Suprapubic skin (tissue), 4 donors: Measurements from ENCODE around the gene TRIM71. TPM values are rescaled to one million over a fixed set of nuclear protein-coding genes. Genes with fewer than 3 reads are reported as not detected.

ENCODE experiments used
- DNase-seq, 2 donors: peaks; one replicate each; pipeline ENCODE4 v3.0.0-alpha.2; 2019; ENCODE audit warnings: low spot score in 2 of 2
- H3K27ac ChIP-seq: fragments of 200-600 bp; sonication (generic); one replicate; pipeline ENCODE4 v1.5.1; 2019
- H3K27me3 ChIP-seq: fragments of 200-600 bp; sonication (generic); one replicate; pipeline ENCODE4 v1.5.1; 2019
- H3K36me3 ChIP-seq: fragments of 200-600 bp; sonication (generic); one replicate; pipeline ENCODE4 v1.5.1; 2019
- H3K4me1 ChIP-seq: fragments of 200-600 bp; sonication (generic); one replicate; pipeline ENCODE4 v1.5.1; 2019
- H3K4me3 ChIP-seq: fragments of 200-600 bp; sonication (generic); one replicate; pipeline ENCODE4 v1.5.1; 2019; ENCODE audit warnings: mild to moderate bottlenecking
- H3K9me3 ChIP-seq: fragments of 200-600 bp; sonication (generic); one replicate; pipeline ENCODE4 v1.5.1; 2019
- CTCF ChIP-seq, 2 donors: fragments of 200-600 bp in 1 of 2; fragments of 450-650 bp in 1 of 2; sonication (generic) in 1 of 2; IDR thresholded peaks; one replicate each; pipeline ENCODE4 v1.5.1; 2016 to 2019; ENCODE audit warnings: antibody characterized with exemption in 2 of 2, mild to moderate bottlenecking in 1 of 2, moderate library complexity in 1 of 2
- EP300 ChIP-seq: sonication (generic); formaldehyde crosslinking; IDR thresholded peaks from one replicate; pipeline ENCODE4 v1.6.1; 2017; ENCODE audit warnings: antibody characterized with exemption
- POLR2A ChIP-seq, 2 donors: fragments of 450-650 bp; IDR thresholded peaks; one replicate each; pipeline ENCODE4 v1.6.1; 2017; ENCODE audit warnings: antibody characterized with exemption in 2 of 2, mild to moderate bottlenecking in 2 of 2, moderate library complexity in 2 of 2
- POLR2AphosphoS5 ChIP-seq, 3 donors: sonication (generic); formaldehyde crosslinking; IDR thresholded peaks; one replicate each; pipeline ENCODE4 v1.6.1; 2017; ENCODE audit warnings: antibody characterized with exemption in 3 of 3
- WGBS: methylation state at CpG from one replicate; pipeline ENCODE4 v1.1.5; 2018; 5-methylcytosine and 5-hydroxymethylcytosine counted together
- total RNA-seq, 4 donors: library from RNA; depleted of rRNA; stranded (reverse); fragments of >200 nt; gene quantifications; one replicate each; pipeline ENCODE4 v1.1.0, GENCODE V29; 2016

The TRIM71 gene
- total RNA-seq, 4 donors from 2014 or later: not detected

GRCh38 chr3:32836601-32837000 lies 18.8 kb downstream of the TRIM71 start:
- TF ChIP-seq POLR2A (IDR thresholded peaks at IDR 0.05) (no peak), CTCF (IDR thresholded peaks at IDR 0.05) (no peak), EP300 (no peak), POLR2AphosphoS5 (IDR thresholded peaks at IDR 0.05) (no peak)
- Histone ChIP-seq H3K27ac (no peak overlapping the region), H3K4me3 (no peak overlapping the region), H3K9me3 (no peaks in the 10 kb centered on the region), H3K4me1 (no peaks in the 10 kb centered on the region), H3K36me3 (no peaks in the 10 kb centered on the region), H3K27me3 (peaks cover 51% of the 10 kb centered on the region)
- no peak for DNase-seq
- 70% methylated on average over 4 of the region's 4 CpGs for WGBS

- 92% methylated on average over 11 of the region's 11 CpGs for WGBS
- H3K27me3 ChIP-seq: peaks cover 47% of the 10 kb centered on the region
Observed at GRCh38 chr3:32837366-32837765, 19.6 kb downstream of the TRIM71 start.

GRCh38 chr3:32837789-32838188 lies 20.0 kb downstream of the TRIM71 start:
- H3K4me1 ChIP-seq: no peaks in the 10 kb centered on the region
- no peaks in the 10 kb centered on the region for H3K9me3 ChIP-seq
- TF ChIP-seq POLR2AphosphoS5 (IDR thresholded peaks at IDR 0.05): no peak
- no peak for TF ChIP-seq EP300
- 90% methylated on average over 5 of the region's 5 CpGs for WGBS
- no peak overlapping the region for H3K27ac ChIP-seq
- no peak for DNase-seq
- H3K36me3 ChIP-seq: no peaks in the 10 kb centered on the region
- H3K4me3 ChIP-seq: no peak overlapping the region
- H3K27me3 ChIP-seq: peaks cover 44% of the 10 kb centered on the region

More at GRCh38 chr3:32837366-32837765, 19.6 kb downstream of the TRIM71 start:
- DNase-seq: no peak
- H3K36me3 ChIP-seq: no peaks in the 10 kb centered on the region
- TF ChIP-seq EP300: no peak
- TF ChIP-seq POLR2AphosphoS5 (IDR thresholded peaks at IDR 0.05): no peak
- TF ChIP-seq CTCF (IDR thresholded peaks at IDR 0.05): no peak
- TF ChIP-seq POLR2A (IDR thresholded peaks at IDR 0.05): no peak
- no peaks in the 10 kb centered on the region for H3K9me3 ChIP-seq
- H3K4me3 ChIP-seq: no peak overlapping the region
- H3K4me1 ChIP-seq: no peaks in the 10 kb centered on the region
- H3K27ac ChIP-seq: no peak overlapping the region

- no peak for TF ChIP-seq POLR2A (IDR thresholded peaks at IDR 0.05)
- no peak for TF ChIP-seq POLR2AphosphoS5 (IDR thresholded peaks at IDR 0.05)
- TF ChIP-seq CTCF (IDR thresholded peaks at IDR 0.05): no peak
- TF ChIP-seq EP300: no peak
- Histone ChIP-seq H3K27ac (no peak overlapping the region), H3K36me3 (no peaks in the 10 kb centered on the region), H3K4me1 (peaks cover 8% of the 10 kb centered on the region), H3K9me3 (no peaks in the 10 kb centered on the region), H3K27me3 (peaks cover 31% of the 10 kb centered on the region), H3K4me3 (no peak overlapping the region)
- DNase-seq: no peak
- WGBS: 75% methylated on average over 4 of the region's 4 CpGs
Observed at GRCh38 chr3:32839714-32840085, 21.9 kb downstream of the TRIM71 start.

GRCh38 chr3:32840086-32840841 lies 22.5 kb downstream of the TRIM71 start:
- H3K4me3 ChIP-seq: no peak overlapping the region
- 71% methylated on average over 4 of the region's 5 CpGs for WGBS
- no peaks in the 10 kb centered on the region for H3K36me3 ChIP-seq
- no peak overlapping the region for H3K27ac ChIP-seq
- peaks cover 8% of the 10 kb centered on the region for H3K4me1 ChIP-seq
- no peaks in the 10 kb centered on the region for H3K9me3 ChIP-seq
- peaks cover 25% of the 10 kb centered on the region for H3K27me3 ChIP-seq
- no peak for TF ChIP-seq POLR2A (IDR thresholded peaks at IDR 0.05)
- no peak for TF ChIP-seq POLR2AphosphoS5 (IDR thresholded peaks at IDR 0.05)
- no peak for TF ChIP-seq EP300
- TF ChIP-seq CTCF (IDR thresholded peaks at IDR 0.05): no peak
- no peak for DNase-seq

- H3K4me3 ChIP-seq: no peak overlapping the region
- TF ChIP-seq POLR2A (IDR thresholded peaks at IDR 0.05) (no peak), CTCF (IDR thresholded peaks at IDR 0.05) (no peak), EP300 (no peak), POLR2AphosphoS5 (IDR thresholded peaks at IDR 0.05) (no peak)
- peaks cover 8% of the 10 kb centered on the region for H3K4me1 ChIP-seq
- no peaks in the 10 kb centered on the region for H3K36me3 ChIP-seq
- WGBS: 66% methylated on average over 12 of the region's 12 CpGs
- H3K27me3 ChIP-seq: peaks cover 16% of the 10 kb centered on the region
- H3K9me3 ChIP-seq: no peaks in the 10 kb centered on the region
- no peak for DNase-seq
- no peak overlapping the region for H3K27ac ChIP-seq
Observed at GRCh38 chr3:32841341-32841740, 23.5 kb downstream of the TRIM71 start.
